ENCODE results near the gene MYOD1. TPM values are rescaled to one million over a fixed set of nuclear protein-coding genes. Genes with fewer than 3 reads are reported as not detected.

MYOD1 gene
- not detected in 5 replicates for total RNA-seq (2022; extraction: Qiagen RNA extraction; ENCODE audit: low read depth)

GRCh38 chr11:17719028-17719937 is at the start of gene MYOD1:
Gene MYOD1, plus strand, starts transcription at chr11:17719571. Its CDS starts 212 bp downstream, at chr11:17719783.

GRCh38 chr11:17734418-17734911 is 15.1 kb downstream of the MYOD1 start, which contains the start of gene KCNC1:
Gene KCNC1, plus strand, starts transcription at chr11:17734781. Its CDS starts 1,222 bp downstream, at chr11:17736003.

Other genes starting within 250 kb of the MYOD1 start
- 1.4 to 3.4 TPM (median 2.8 TPM) in 5 replicates for gene ABCC8, start 242.7 kb upstream of the MYOD1 start, total RNA-seq (2022; extraction: Qiagen RNA extraction; ENCODE audit: low read depth)
- 0.87 to 1.6 TPM (median 1.3 TPM) in 5 replicates for gene USH1C, start 175.2 kb upstream of the MYOD1 start, total RNA-seq (2022; extraction: Qiagen RNA extraction; ENCODE audit: low read depth)
- gene OTOG, start 172.3 kb upstream of the MYOD1 start, total RNA-seq (2022; extraction: Qiagen RNA extraction; ENCODE audit: low read depth) = not detected in 5 replicates
- gene KCNC1, start 15.2 kb downstream of the MYOD1 start, total RNA-seq (2022; extraction: Qiagen RNA extraction; ENCODE audit: low read depth) = 0.06 to 0.11 TPM (median 0.09 TPM) in 5 replicates